ENCODE results near the gene GPBP1L1.
"Not testable (repeated sequence)": the region's sequence is repeated elsewhere in the genome, so short reads cannot be mapped to it uniquely, and the experiment has no call there.

The GPBP1L1 gene

GRCh38 chr1:45629035-45629434, 57.3 kb downstream of the GPBP1L1 start:
- no peak for DNase-seq

- DNase-seq = no peak
Observed at GRCh38 chr1:45623972-45624371, 62.4 kb downstream of the GPBP1L1 start, which contains the start of gene CCDC17. Gene CCDC17 (minus strand): TSS chr1:45624054. CDS start chr1:45623909, 145 bp downstream.

- DNase-seq = no peak
Observed at GRCh38 chr1:45622524-45623394, 63.6 kb downstream of the GPBP1L1 start.

- no peak for DNase-seq
Observed at GRCh38 chr1:45621895-45622523, 64.3 kb downstream of the GPBP1L1 start.

GRCh38 chr1:45621501-45621836, 64.9 kb downstream of the GPBP1L1 start:
- DNase-seq = no peak

- DNase-seq = no peak
Observed at GRCh38 chr1:45620588-45621500, 65.5 kb downstream of the GPBP1L1 start.

GRCh38 chr1:45619149-45619921, 67.0 kb downstream of the GPBP1L1 start:
- DNase-seq = no peak

- no peak for DNase-seq
Observed at GRCh38 chr1:45617618-45618017, 68.7 kb downstream of the GPBP1L1 start.

GRCh38 chr1:45615885-45616284, 70.4 kb downstream of the GPBP1L1 start:
- no peak for DNase-seq

GRCh38 chr1:45612941-45613579, 73.3 kb downstream of the GPBP1L1 start:
- no peak for DNase-seq

- DNase-seq = no peak
Observed at GRCh38 chr1:45610589-45611226, 75.6 kb downstream of the GPBP1L1 start.

- no peak for DNase-seq
Observed at GRCh38 chr1:45608175-45609156, 77.9 kb downstream of the GPBP1L1 start.

GRCh38 chr1:45607404-45608074, 78.8 kb downstream of the GPBP1L1 start:
- DNase-seq = no peak

- DNase-seq = no peak
Observed at GRCh38 chr1:45604239-45604638, 82.1 kb downstream of the GPBP1L1 start.

GRCh38 chr1:45596765-45597164, 89.6 kb downstream of the GPBP1L1 start:
- not testable (repeated sequence) for DNase-seq

GRCh38 chr1:45594412-45594811, 91.9 kb downstream of the GPBP1L1 start:
- no peak for DNase-seq

- peak; percentile 2 for DNase-seq
Observed at GRCh38 chr1:45589861-45590260, 96.5 kb downstream of the GPBP1L1 start.

- DNase-seq = no peak
Observed at GRCh38 chr1:45586769-45587168, 99.6 kb downstream of the GPBP1L1 start.

- DNase-seq = no peak
Observed at GRCh38 chr1:45585496-45586075, 100.7 kb downstream of the GPBP1L1 start.
